AG09319 (cell line): ENCODE measurements around the gene TFB2M.

ENCODE experiments used
- DNase-seq: peaks from one replicate; pipeline ENCODE4 v3.0.0-alpha.2; 2010; ENCODE audit warnings: low read depth; ENCODE audit errors: extremely low read depth
- TF ChIP-seq, protein P1 (sequence below): IDR thresholded peaks from 2 replicates; pipeline ENCODE4 v1.5.1; 2011; ENCODE audit warnings: low read depth, mild to moderate bottlenecking, inconsistent platforms, low read length, moderate library complexity

Gene TFB2M

DNA sequence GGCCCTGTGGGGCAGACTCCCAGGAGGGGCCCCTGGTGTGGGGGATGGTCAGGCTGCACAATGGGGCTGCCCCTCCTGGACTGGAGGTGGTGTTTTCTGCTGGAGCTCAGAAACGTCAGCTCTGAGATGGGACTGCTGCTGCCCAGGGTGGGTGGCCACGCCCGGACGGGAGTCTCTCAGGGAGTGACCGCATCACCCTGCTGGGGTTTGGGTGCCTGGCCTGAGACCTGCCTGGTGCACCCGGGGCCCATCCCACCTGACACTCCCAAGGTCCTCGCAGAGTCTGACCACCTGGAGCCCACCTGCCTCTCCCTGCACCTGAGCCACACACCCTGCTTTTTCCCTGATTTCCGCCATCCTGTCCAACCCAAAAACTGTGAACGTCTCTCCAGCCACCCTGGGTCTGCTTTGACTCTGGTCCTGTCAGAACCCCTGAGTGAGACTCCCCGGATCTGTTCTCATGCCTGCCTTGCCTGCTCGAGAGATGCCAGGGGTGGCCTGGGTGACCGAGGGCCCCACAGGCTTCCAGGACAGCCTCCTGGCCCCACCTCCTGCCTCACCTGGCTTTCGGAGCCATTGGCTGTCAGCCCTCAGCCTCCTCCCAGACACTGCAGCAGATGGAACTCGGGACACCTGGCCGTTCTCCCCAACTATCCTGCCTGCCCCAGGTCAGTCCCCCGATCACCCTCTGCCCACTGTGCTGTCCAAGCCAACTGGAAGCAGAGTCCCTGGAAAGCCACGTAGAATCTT is 47.4 kb downstream of the TFB2M start:
- DNase-seq, result no peak

DNA sequence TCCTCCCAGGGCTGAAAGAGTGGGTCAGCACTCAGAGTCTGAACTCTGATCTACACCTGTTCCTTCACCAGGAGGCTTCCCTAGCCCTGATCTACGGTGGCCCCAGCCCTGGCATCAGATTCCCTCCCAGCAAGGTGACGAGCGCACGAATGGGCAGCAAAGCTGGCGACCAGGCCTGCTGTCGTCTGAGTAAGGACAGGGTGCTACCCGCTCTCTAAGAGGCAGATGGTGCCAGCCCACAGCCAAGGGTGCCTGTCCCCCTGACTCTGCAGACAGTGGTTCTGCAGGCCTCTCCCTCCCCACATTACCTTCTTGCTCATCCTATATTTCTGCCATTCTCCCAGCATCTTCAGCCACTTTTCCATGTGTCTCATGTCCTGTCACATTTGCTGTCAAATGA is 48.7 kb downstream of the TFB2M start:
- TF ChIP-seq, protein P1, sequence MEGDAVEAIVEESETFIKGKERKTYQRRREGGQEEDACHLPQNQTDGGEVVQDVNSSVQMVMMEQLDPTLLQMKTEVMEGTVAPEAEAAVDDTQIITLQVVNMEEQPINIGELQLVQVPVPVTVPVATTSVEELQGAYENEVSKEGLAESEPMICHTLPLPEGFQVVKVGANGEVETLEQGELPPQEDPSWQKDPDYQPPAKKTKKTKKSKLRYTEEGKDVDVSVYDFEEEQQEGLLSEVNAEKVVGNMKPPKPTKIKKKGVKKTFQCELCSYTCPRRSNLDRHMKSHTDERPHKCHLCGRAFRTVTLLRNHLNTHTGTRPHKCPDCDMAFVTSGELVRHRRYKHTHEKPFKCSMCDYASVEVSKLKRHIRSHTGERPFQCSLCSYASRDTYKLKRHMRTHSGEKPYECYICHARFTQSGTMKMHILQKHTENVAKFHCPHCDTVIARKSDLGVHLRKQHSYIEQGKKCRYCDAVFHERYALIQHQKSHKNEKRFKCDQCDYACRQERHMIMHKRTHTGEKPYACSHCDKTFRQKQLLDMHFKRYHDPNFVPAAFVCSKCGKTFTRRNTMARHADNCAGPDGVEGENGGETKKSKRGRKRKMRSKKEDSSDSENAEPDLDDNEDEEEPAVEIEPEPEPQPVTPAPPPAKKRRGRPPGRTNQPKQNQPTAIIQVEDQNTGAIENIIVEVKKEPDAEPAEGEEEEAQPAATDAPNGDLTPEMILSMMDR, result no peak
- no peak for DNase-seq

More for the DNA sequence above, 47.4 kb downstream of the TFB2M start:
- TF ChIP-seq, protein P1, result no peak

DNA sequence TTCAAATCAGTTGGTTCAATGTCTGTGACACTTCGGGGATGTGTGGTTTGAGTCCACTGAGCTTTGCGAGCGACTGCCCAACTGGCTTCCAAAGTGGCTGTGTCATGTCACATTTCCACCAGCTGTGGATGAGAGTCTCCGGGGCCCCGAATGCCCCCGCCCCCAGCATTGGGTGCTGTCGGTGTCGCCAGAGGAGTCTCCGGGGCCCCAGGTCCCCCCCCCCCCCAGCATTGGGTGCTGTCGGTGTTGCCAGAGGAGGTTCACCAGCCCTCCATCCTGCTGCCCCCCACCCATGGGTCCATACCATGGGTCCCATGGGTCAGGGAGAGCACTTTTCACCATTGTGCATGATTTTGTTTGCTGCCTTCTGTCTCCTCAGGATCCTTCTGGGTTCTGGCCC is 49.9 kb downstream of the TFB2M start:
- TF ChIP-seq, protein P1, result no peak
- no peak for DNase-seq

DNA sequence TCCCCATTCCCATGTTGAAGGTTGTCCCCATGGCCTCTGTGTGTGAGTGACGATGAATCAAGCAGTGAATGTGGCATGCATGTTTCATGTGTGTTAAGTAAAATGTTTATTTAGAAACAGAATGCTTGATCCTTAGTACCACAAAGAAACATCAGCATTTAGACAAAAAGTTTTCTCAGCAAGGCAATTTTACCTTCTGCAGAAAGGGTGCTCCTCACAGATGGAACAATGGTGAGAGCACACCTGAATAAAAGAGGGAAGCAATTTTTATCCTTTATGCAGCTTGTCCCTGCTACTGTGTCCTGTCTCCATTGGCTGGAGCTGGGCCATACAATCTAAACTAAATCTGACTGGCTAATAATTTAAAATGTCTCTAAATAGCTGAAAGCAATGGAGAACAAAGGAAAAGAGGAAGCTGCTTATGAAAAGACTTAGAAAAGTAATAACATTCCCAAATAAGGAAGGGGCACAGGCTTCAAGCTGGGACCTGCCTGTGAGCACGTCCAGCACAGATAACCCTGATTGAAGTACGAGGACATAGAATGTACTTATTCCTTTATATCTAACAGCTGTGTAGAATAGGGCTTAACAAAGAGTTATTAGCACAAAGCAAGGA is 50.6 kb downstream of the TFB2M start:
- no peak for DNase-seq
- TF ChIP-seq, protein P1, result no peak

DNA sequence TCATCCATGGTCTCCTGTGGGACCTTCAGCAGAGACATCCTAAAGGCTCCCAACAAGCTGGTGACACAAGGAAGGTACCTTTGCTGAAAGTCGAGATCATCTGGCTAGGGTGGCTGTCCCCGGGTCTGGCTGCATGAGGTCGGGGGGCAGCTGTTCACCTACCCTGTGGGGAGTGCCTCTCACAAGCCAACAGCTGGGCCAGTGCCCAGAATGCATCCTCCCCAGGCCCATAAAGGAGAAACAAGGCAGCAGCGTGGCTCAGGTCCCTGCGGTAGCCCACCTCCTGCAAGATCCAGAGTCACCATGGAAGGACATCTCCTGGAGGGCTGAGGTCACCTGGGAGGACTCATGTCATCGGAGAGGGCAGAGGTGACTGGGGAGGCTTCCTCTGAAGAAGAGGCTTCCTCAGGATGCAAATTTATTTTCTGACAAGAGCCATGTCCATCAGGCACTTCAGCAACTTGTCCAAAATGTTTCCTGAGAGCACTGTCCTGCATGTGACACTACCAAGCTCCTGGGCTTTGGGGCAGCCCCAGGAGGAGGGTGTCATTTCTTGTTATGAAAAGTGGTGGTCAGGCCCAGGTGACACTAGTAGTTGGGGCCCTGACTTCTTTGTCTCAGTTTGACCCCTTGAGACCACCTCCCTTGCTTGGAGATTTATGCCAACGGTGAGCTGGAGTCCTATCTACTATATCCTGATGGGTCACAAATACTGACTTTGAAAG is 52.3 kb downstream of the TFB2M start:
- TF ChIP-seq, protein P1, result no peak
- no peak for DNase-seq

DNA sequence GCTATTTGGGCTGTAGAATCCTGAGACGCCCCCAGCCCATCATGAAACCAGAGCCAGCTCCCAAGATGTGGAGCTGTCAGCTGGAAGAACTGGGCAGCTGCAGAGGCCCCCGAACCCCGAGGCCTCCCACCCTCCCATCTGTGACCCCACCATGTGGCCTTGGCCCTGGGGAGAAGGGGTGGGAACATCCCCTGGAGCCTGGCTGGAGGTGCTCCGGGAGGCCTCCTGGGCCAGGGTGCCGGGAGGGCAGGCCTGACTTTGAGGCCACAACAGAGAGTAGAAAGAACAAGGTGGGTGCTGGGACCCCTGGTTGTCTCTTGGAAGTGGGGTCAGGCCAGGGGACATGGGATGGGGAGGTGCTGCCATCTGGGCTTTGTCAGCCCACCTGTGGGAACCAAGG is 53.0 kb downstream of the TFB2M start:
- TF ChIP-seq, protein P1, result no peak
- DNase-seq, result no peak

DNA sequence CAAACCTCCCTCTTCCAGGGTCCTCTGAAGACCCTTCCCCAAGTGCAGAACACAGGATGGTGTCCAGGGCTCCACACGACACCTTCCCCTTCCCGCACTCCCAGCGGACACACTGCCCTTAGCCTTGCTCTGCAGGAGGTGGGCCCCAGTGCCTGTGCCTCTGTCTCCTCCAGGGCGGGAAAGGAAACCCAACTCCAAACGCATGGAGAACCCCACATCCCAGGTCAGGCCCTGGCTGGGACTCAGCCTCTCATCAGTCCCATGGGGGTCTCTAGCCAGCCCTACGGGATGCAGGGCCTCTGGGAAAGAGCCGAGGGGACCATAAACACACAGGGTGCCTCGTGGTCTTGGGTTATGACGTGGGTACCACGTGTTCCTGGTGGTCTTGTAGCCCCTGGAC is 53.4 kb downstream of the TFB2M start:
- TF ChIP-seq, protein P1, result no peak
- DNase-seq, result no peak
